Breast epithelium (tissue), 3 donors: ENCODE data around the gene TENT4A.

Source experiments
- POLR2A ChIP-seq: fragments of 450-650 bp; IDR thresholded peaks from one replicate; pipeline ENCODE4 v1.6.1; 2016; ENCODE audit warnings: antibody characterized with exemption, mild to moderate bottlenecking, moderate library complexity
- POLR2AphosphoS5 ChIP-seq, 3 donors: sonication (generic); formaldehyde crosslinking; IDR thresholded peaks; one replicate each; pipeline ENCODE4 v1.6.1; 2017; ENCODE audit warnings: antibody characterized with exemption in 3 of 3

DNA sequence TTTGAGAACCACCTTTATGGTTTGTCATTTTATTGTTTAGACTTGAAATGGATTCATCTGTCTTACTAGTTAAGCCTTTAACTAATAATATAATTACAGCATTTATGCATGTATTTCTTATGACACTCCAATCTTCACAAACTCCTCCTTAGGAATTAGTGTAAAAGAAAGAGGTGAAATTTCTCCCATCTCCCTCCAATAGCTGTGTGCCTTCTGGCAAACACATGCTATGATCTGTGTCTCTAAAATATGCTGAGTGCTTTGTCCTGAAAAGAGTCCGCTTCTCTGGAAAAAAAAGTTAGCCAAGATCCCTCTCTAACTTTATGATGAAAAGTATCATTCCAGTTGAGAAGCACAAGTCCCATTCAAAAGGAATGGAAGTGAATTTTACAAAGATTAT lies 13.9 kb upstream of the TENT4A start:
- TF ChIP-seq POLR2A = no peak
- TF ChIP-seq POLR2AphosphoS5 (IDR thresholded peaks at IDR 0.05) = no peak
